Measurements from ENCODE around the gene CLNK.

CLNK gene

GRCh38 chr4:10470505-10470904 lies 214.1 kb downstream of the CLNK start:
- TF ChIP-seq, protein P1, sequence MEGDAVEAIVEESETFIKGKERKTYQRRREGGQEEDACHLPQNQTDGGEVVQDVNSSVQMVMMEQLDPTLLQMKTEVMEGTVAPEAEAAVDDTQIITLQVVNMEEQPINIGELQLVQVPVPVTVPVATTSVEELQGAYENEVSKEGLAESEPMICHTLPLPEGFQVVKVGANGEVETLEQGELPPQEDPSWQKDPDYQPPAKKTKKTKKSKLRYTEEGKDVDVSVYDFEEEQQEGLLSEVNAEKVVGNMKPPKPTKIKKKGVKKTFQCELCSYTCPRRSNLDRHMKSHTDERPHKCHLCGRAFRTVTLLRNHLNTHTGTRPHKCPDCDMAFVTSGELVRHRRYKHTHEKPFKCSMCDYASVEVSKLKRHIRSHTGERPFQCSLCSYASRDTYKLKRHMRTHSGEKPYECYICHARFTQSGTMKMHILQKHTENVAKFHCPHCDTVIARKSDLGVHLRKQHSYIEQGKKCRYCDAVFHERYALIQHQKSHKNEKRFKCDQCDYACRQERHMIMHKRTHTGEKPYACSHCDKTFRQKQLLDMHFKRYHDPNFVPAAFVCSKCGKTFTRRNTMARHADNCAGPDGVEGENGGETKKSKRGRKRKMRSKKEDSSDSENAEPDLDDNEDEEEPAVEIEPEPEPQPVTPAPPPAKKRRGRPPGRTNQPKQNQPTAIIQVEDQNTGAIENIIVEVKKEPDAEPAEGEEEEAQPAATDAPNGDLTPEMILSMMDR (IDR thresholded peaks at IDR 0.05; ENCODE audit: insufficient read depth, low read depth, low read length, missing control alignments) = no peak
- no peak for DNase-seq (ENCODE audit: low read depth)

GRCh38 chr4:10466161-10466560 lies 218.4 kb downstream of the CLNK start:
- TF ChIP-seq, protein P1 (IDR thresholded peaks at IDR 0.05; ENCODE audit: insufficient read depth, low read depth, low read length, missing control alignments) = no peak
- H3K4me3 ChIP-seq (ENCODE audit: low read length) = no peak overlapping the region
- no peak for DNase-seq (ENCODE audit: low read depth)

More at GRCh38 chr4:10470505-10470904, 214.1 kb downstream of the CLNK start:
- no peak overlapping the region for H3K4me3 ChIP-seq (ENCODE audit: low read length)

GRCh38 chr4:10462876-10463275 lies 221.7 kb downstream of the CLNK start:
- H3K4me3 ChIP-seq (ENCODE audit: low read length) = no peak overlapping the region
- TF ChIP-seq, protein P1 (IDR thresholded peaks at IDR 0.05; ENCODE audit: insufficient read depth, low read depth, low read length, missing control alignments) = no peak
- no peak for DNase-seq (ENCODE audit: low read depth)

- TF ChIP-seq, protein P1 (IDR thresholded peaks at IDR 0.05; ENCODE audit: insufficient read depth, low read depth, low read length, missing control alignments) = no peak
- peak overlapping the region; percentile 41 for H3K4me3 ChIP-seq (ENCODE audit: low read length)
Measured at GRCh38 chr4:10461850-10462400, 222.6 kb downstream of the CLNK start.

DNA sequence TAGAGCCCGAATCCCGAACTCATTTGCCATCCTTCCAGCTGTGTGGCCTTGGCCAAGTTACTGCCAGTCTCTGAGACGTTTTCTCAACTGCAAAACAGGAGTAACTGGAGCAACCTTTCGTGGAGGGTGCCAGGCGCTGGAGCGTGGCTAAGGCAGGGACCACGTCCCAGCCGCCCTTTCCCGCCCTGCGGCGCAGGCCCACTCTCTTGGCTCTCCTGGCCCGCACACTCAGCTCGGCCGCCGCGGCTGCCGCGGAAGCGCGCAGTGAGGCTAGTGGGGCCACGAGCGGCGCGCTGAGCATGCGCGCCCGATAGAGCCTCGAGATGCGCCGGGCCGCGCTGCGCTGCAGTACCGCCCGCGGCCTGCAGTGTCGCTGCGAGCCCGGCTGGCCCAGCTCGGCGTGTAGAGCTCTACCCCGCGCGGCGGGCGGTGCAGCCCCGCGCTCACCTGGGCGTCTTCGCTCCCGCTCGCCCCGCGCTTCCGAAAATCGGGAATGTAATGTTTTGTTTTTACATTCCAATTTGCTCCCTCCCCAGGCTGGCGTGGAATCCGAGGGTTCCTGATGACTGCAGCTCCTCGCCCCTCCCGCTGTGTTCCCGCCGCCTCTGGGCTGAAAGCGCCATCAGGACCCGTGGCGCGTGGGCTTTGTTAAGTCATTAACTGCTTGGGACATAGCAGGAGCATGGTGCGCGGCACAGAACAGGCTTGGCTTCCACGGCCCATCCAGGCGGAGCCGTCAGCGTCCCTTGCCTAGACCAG lies 223.3 kb downstream of the CLNK start:
- H3K4me3 ChIP-seq (ENCODE audit: low read length) = peak overlapping the region; percentile 41
- peak; percentile 65 for DNase-seq (ENCODE audit: low read depth)
- TF ChIP-seq, protein P1 (IDR thresholded peaks at IDR 0.05; ENCODE audit: insufficient read depth, low read depth, low read length, missing control alignments) = peak; percentile 42

More at GRCh38 chr4:10461850-10462400, 222.6 kb downstream of the CLNK start:
- DNase-seq (ENCODE audit: low read depth) = no peak

- TF ChIP-seq, protein P1 (IDR thresholded peaks at IDR 0.05; ENCODE audit: insufficient read depth, low read depth, low read length, missing control alignments) = no peak
Measured at GRCh38 chr4:10460313-10461047, 224.1 kb downstream of the CLNK start.

More at GRCh38 chr4:10460313-10461047, 224.1 kb downstream of the CLNK start:
- DNase-seq (ENCODE audit: low read depth) = no peak
- no peak overlapping the region for H3K4me3 ChIP-seq (ENCODE audit: low read length)
